Pancreas (tissue), 10 donors: ENCODE data around the gene KCNB1. TPM values are rescaled to one million over a fixed set of nuclear protein-coding genes. Genes with fewer than 3 reads are reported as not detected.
"Not testable (repeated sequence)": the region's sequence is repeated elsewhere in the genome, so short reads cannot be mapped to it uniquely, and the experiment has no call there.

Experiments
- ATAC-seq, 4 donors: fragments of 200-7000 bp; cut with Tn5 transposase; one replicate each; pipeline versions ENCODE4 v1.8.0 to v1.9.1; 2020; ENCODE audit warnings: mild to moderate bottlenecking in 4 of 4, moderate library complexity in 4 of 4
- DNase-seq, 6 donors: peaks; one replicate each; pipeline ENCODE4 v3.0.0-alpha.2; 2020
- FAIRE-seq: peaks from 2 replicates; lab custom pipeline; 2012; peaks lifted over from hg19 to GRCh38; lab: Jason Lieb, UNC
- H3K27ac ChIP-seq, 4 donors: fragments of 200-600 bp; sonication (generic); 1 replicate in 3 of 4; 2 replicates in 1 of 4; pipeline versions ENCODE4 v1.5.0 to v1.8.0; 2020
- H3K27me3 ChIP-seq, 4 donors: fragments of 200-600 bp; one replicate each; pipeline ENCODE4 v1.8.0; 2021
- H3K36me3 ChIP-seq, 3 donors: fragments of 200-600 bp; sonication (generic) in 1 of 3; one replicate each; pipeline versions ENCODE4 v1.5.0 to v1.8.0; 2020 to 2021
- H3K4me1 ChIP-seq, 3 donors: fragments of 200-600 bp; one replicate each; pipeline ENCODE4 v1.8.0; 2021
- H3K4me3 ChIP-seq, 4 donors: fragments of 200-600 bp; sonication (generic) in 2 of 4; one replicate each; pipeline versions ENCODE4 v1.5.0 to v1.8.0; 2020 to 2021
- H3K9me3 ChIP-seq, 4 donors: fragments of 200-600 bp; one replicate each; pipeline ENCODE4 v1.8.0; 2021
- CTCF ChIP-seq, 4 donors: fragments of 200-600 bp; sonication (generic) in 3 of 4; IDR thresholded peaks; one replicate each; pipeline versions ENCODE4 v1.5.0 to v1.8.0; 2021; ENCODE audit warnings: antibody characterized with exemption in 4 of 4
- WGBS, 2 donors: extraction: QIAGEN DNeasy Blood & Tissue Kit; methylation state at CpG; one replicate each; pipeline ENCODE4 v1.1.7; 2013; 5-methylcytosine and 5-hydroxymethylcytosine counted together
- intact Hi-C, 3 donors: fragments of 100-400 bp; cut with DNase I; formaldehyde crosslinking; loops; one replicate each; pipeline versions ENCODE4 v1.11.1 to v1.14.2; 2022
- polyA plus RNA-seq, 2 donors: library from polyadenylated mRNA; stranded (reverse); fragments of 200-250 nt; gene quantifications; one replicate each; pipeline ENCODE4 v1.2.3, GENCODE V29; 2013
- total RNA-seq, 6 donors: library from RNA; stranded (reverse); fragmentation: NEBNext Ultra II Directional in 4 of 6; extraction: Animal tissue kit (Norgen Biotek cat#: 25700) in 4 of 6; gene quantifications; one replicate each; pipeline versions ENCODE4 v1.2.1 to v1.2.4, GENCODE V29; 2021 to 2023
- donor health status: healthy with polysubstance abuse.
- donor health status: DM: no; HTN: no; CAD: no; lungs with moderate emphysema.
- donor health status: DM: no; HTN: no; CAD: no.
- donor health status: control.
- donor health status: control.
- donor health status: Bipolar disorder and iron deficiency.
- donor health status: DM: yes; HTN: yes; CAD: no.
- donor health status: DM: no; HTN: no; CAD: no.
- donor health status: DM: no; HTN: no; CAD: no.
- donor health status: DM: yes; HTN: yes; CAD: no.

KCNB1 gene
- total and polyA plus RNA-seq, 8 donors: 0.28 to 2.5 (median 0.31) TPM

- no peak for TF ChIP-seq CTCF (IDR thresholded peaks at IDR 0.05)
- no peaks in the 10 kb centered on the region for H3K4me1 ChIP-seq
- H3K36me3 ChIP-seq: no peaks in the 10 kb centered on the region
- H3K27me3 ChIP-seq: no peaks in the 10 kb centered on the region
- FAIRE-seq (no peak), DNase-seq (no peak), ATAC-seq (no peak)
- intact Hi-C loops: no loop called here
- H3K4me3 ChIP-seq: no peak overlapping the region
- no peak overlapping the region for H3K27ac ChIP-seq
- 73 to 81% methylated on average over 4 of the region's 4 CpGs for WGBS, 2 donors
- no peaks in the 10 kb centered on the region for H3K9me3 ChIP-seq
These were observed 68.8 kb downstream of the KCNB1 start for GRCh38 chr20:49413677-49414076.

- FAIRE-seq (no peak), ATAC-seq (no peak), DNase-seq (no peak)
- H3K4me3 ChIP-seq: no peak overlapping the region
- WGBS, 2 donors: 77 to 80% methylated on average over 6 of the region's 6 CpGs
- intact Hi-C loops: no loop called here
- H3K27me3 ChIP-seq: no peaks in the 10 kb centered on the region
- TF ChIP-seq CTCF (IDR thresholded peaks at IDR 0.05): no peak
- H3K36me3 ChIP-seq: no peaks in the 10 kb centered on the region
- no peak overlapping the region for H3K27ac ChIP-seq
- H3K4me1 ChIP-seq: no peaks in the 10 kb centered on the region
- H3K9me3 ChIP-seq: no peaks in the 10 kb centered on the region
These were observed 69.5 kb downstream of the KCNB1 start for GRCh38 chr20:49412953-49413352.

- Histone ChIP-seq H3K4me3 (no peak overlapping the region), H3K4me1 (no peaks in the 10 kb centered on the region), H3K36me3 (no peaks in the 10 kb centered on the region), H3K9me3 (no peaks in the 10 kb centered on the region), H3K27ac (no peak overlapping the region), H3K27me3 (no peaks in the 10 kb centered on the region)
- no peak for DNase-seq
- FAIRE-seq: no peak
- 83 to 93% methylated on average over 4 of the region's 4 CpGs for WGBS, 2 donors
- no peak for ATAC-seq
- intact Hi-C loops: no loop called here
- no peak for TF ChIP-seq CTCF (IDR thresholded peaks at IDR 0.05)
These were observed 70.2 kb downstream of the KCNB1 start for GRCh38 chr20:49412254-49412653.

- DNase-seq: no peak
- H3K9me3 ChIP-seq: no peaks in the 10 kb centered on the region
- H3K36me3 ChIP-seq: no peaks in the 10 kb centered on the region
- intact Hi-C loops: no loop called here
- no peaks in the 10 kb centered on the region for H3K27me3 ChIP-seq
- ATAC-seq: no peak
- H3K4me3 ChIP-seq: no peak overlapping the region
- TF ChIP-seq CTCF (IDR thresholded peaks at IDR 0.05): no peak
- no peak for FAIRE-seq
- WGBS, 2 donors: 68 to 72% methylated on average over 10 of the region's 10 CpGs
- H3K27ac ChIP-seq: no peak overlapping the region
- no peaks in the 10 kb centered on the region for H3K4me1 ChIP-seq
These were observed 71.1 kb downstream of the KCNB1 start for GRCh38 chr20:49411221-49411925.

GRCh38 chr20:49409975-49410621 lies 72.4 kb downstream of the KCNB1 start:
- FAIRE-seq, H3K4me3 ChIP-seq, H3K9me3 ChIP-seq, ATAC-seq, intact Hi-C loops, H3K27me3 ChIP-seq, H3K4me1 ChIP-seq, H3K27ac ChIP-seq, H3K36me3 ChIP-seq, DNase-seq: not testable (repeated sequence)
- 55 to 60% methylated on average over 5 of the region's 5 CpGs for WGBS, 2 donors
